NCI-H2029 treated with DMSO at 0.1 percent for 48 hours (cell line): Measurements from ENCODE around the gene POLD4.

ENCODE experiments used
- DNase-seq: peaks from one replicate; lab custom pipeline; 2025; lab: John Stamatoyannopoulos, UW

POLD4 gene

GRCh38 chr11:67371189-67371910, 18.0 kb upstream of the POLD4 start:
- DNase-seq = no peak

GRCh38 chr11:67370351-67371076, 17.2 kb upstream of the POLD4 start:
- DNase-seq = no peak

DNA sequence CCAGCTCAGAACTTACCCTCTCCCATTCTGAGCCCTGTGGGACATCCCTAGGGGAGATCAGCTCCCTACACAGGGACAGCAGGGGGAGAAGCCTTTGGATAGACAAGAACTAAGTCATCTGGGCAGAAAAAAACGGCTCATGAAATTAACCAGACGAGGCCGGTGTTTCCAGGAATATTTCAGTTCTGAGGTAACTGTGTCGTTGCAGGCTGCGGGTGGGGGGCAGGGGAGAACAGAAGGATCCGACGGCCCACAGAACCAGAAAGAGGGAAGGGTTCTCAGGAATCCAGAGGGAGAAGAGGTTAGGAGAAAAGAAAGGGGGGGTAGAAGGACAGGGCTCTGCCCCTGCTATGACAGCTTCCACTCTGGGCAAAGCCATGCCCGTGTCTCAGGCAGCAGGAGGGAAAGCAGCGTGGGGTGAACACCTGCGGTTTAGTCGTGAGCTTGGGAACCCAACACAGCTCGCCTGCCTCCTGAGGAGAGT, 16.5 kb upstream of the POLD4 start:
- no peak for DNase-seq

GRCh38 chr11:67369275-67369674, 15.9 kb upstream of the POLD4 start:
- DNase-seq = no peak

DNA sequence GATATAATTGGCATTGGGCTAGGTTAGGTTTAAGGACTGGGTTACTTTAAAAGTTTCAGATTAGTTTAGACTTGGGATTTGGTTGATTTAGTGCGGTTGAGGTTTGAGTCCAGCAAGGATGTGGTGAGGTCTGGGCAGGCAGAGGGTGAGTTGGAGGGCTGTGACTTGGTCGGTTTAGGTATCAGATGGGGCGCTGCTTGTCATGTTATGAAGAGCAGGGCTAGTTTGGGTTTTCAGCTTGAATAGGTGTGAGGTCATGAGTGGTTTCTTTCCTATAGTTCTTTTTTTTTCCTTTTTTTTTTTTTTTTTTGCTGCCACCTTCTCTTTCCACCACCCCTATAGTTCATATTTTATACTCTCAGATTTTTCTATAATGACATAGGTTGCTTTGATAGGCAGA, 15.3 kb upstream of the POLD4 start:
- DNase-seq = no peak

GRCh38 chr11:67367761-67368227, 14.4 kb upstream of the POLD4 start:
- peak; percentile 72 for DNase-seq

DNA sequence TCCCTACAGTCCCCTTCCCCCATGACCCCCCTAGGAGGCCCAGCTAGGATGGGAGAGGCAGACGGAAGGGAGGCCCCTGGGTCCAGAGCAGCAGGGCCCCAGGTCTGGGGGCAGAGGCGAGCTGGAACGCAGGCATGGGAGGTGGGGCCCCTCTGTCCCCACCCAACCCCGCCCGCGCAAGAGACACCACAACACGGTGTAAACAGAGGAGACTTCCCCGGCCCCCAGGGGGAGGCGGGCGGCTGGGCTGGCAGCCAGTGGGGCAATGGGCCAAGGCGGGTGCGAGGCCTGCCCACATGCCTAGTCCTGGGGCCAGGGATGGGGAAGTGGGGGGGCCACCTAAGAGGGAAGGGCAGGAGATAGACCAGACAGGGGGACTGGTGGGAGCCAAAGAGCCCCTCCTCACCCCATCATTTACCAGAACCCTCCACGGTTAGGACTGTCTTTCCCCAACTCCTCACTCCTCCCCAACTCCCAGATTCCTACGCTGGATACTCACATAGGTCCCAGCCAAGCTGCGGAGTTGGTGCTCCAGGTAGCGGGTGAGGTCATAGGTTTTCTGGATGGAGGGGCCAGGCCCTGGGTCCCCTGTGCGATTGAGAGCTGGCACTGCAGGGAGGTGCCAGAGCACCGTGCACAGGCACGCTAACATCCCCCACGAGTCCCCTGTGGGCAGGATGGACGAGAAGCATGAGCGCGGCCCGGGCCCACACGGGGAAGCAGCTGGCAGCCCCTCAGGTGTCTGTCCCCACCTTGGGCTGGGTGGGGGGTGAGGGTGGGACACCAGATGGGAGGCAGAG, 13.8 kb upstream of the POLD4 start:
- no peak for DNase-seq

- DNase-seq = no peak
These were observed 13.2 kb upstream of the POLD4 start for GRCh38 chr11:67366546-67366945.

DNA sequence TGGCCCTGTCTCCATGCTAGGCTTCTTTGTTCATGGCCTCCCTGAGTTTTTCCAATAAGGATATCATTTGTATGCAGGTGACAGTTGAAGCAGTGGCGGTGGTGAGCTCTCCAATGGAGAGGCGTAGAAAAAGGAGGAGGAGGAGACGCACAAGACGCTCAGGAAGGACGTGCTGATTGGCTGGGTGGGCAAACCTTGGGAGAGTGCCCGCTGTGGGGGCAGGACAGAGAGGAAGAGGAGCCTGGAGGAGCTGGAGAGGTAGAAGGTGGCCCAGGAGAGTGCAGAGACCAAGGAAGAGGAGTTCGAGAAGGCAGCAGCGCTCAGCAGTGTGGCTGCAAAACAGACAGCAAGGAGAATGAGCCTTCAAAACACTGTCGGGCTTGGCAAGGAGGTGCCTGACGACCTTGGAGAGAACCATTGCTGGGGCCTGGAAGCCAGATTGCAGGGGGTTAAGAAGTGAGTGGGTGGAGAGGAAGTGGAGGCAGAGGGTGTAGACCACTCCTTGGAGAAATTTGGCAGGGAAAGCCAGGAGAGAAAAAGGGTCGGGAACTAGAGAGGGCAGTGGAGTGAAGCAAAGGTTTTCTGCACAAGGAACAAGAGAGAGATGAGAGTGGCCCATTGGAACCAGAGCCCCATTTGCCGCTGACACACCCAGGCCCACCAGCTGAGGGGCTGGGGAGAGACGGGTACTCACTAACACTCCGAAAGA, 12.5 kb upstream of the POLD4 start:
- DNase-seq = no peak

GRCh38 chr11:67364783-67365722, 11.7 kb upstream of the POLD4 start:
- no peak for DNase-seq

- DNase-seq = no peak
These were observed 10.8 kb upstream of the POLD4 start for GRCh38 chr11:67364169-67364568.

DNA sequence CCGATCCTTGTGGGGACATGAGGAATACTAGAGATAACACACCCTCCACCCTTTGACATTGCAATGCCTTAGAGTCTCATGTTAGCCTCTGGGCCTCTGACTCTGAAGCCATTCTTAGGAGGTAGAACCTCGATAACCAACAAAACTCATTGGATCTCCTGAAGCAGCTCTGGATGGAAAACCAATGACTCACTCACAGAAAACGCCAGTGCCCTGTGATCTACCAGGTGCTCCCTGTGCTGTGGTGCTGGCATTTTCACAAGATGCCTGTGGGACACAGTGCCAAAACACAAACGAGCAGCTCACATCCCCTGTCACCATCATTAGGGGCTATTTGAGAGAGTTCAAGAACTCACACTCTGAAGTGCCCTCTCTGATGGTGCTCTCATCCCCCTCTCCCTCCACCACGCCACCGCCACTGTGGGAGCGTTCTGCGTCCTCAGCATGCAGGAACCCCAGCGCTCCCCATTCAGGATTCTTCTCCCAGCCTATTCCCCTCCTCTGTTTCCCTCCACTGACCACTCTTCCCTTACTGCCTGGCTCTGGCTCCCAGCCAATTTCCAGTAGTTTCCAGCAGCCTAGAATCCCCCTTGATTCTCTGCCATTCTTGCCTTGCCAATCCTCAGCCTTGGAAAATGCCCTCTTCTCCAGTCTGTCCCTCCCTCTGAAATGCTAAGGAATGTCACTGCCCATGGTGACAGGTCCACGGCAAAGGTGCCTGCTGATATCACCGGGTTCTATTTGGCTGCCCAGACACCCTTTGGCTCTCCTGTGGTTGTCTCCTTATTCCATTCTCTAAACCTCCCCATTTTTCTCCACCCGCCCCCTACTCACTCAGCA, 4.7 kb upstream of the POLD4 start:
- DNase-seq = no peak

DNA sequence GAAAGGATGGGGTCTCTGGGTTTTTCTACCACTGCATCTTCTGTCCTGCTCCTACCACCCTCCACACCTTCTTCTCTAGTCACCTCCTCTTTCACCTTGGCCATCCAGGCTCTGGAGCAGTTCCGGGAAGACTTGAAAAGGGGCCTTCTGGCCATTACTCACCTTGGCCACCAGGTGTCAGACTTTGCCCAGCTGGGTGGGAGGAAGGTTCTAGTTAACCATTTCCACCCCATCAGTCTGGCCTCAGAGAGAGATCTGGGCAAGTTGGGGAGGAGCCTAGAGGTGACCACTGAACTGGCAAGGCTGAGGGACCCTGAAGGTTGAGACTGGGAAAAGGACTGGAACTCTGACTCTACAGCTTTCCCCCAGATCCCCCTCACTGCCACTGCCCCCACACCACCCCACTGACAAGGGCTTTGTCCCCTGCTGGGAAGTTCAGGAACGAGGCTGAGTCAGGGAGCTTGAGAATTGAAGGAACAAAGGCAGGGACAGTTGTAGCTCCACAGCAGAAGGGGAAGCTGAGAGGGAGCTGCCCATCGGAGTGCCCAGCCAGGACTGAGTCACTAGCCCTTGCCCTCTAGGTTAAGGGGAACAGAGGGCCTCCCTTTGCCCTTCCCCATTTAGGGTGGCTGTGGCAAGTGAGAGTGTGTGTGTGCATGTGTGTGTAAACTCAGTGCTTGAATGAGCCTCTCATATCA, 3.7 kb upstream of the POLD4 start:
- DNase-seq = peak; percentile 67

GRCh38 chr11:67356387-67356863, 3.1 kb upstream of the POLD4 start:
- no peak for DNase-seq

- no peak for DNase-seq
These were observed 2.5 kb upstream of the POLD4 start for GRCh38 chr11:67355794-67356386.

- no peak for DNase-seq
These were observed 1.9 kb upstream of the POLD4 start for GRCh38 chr11:67355023-67355793.

DNA sequence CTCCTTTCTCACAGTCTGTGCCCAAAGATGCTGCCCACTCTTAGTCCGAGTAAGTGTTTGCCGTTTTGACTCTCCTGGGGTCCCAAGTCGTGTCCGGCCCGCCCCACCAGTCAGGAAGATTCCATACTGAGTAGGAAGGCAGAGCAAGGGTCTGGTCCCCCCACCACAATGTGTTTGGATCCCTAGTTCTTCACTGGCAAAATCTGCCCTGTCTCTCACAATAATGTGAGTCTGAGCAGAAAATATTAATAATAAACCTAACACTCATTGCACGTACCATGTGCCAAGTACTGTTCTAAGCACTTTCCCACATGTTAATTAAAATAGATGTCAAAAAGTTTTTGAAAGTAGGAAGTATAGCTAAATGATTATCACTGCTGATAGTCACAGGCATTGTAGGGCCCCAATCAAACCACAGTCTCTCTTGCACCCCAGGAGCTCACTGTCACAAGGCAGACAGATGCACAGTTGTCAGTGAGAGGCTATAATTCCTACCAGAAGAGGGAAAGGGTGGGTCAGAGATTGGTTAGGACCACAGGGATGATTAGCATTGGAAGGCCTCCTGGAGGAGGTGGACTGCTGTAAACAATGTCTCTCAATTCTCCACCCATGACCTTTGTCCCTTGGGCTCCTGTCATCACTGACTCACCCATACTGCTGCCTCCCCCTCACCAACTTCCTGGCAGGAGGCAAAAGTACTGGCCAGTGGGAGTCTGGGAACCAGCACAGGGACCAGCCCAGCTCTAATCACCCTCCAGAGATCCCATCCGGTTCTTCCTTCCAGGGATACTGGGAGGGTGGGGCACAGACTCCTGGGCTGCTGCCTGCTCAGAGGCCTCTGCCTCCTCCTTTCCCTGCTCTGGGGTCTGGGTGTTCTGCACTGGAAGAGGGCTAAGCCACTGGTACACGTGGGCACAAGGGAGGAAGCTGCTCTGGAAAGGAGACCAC, 1.0 kb upstream of the POLD4 start:
- DNase-seq = no peak
